PC-9 (cell line): Measurements from ENCODE around the gene SPEM2.

Source experiments
- EZH2 ChIP-seq: fragments of 200-600 bp; sonication (generic); IDR thresholded peaks from 2 replicates; pipeline ENCODE4 v1.8.0; 2017; ENCODE audit warnings: antibody characterized with exemption, low read depth
- TF ChIP-seq, protein P1 (sequence below): fragments of 200-600 bp; sonication (generic); conservative IDR thresholded peaks from 2 replicates; pipeline ENCODE4 v1.6.1; 2017; ENCODE audit warnings: mixed run types, antibody characterized with exemption, mild to moderate bottlenecking, moderate library complexity

DNA sequence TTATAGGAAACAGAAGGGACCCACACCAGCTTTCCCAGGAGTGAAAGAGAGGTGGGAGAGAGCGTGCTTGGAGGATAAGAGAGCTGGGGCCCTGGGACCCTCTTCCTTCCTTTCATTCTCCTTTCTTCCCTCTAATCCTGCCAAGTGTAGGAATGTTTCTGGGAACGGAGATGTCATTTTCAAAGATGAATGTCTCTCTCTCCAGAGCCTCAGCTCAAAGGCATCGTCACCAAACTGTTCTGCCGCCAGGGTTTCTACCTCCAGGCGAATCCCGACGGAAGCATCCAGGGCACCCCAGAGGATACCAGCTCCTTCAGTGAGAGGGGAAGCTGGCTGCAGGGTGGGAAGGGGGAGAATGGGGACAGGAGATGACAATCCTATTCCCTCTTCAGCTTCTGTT, 15.8 kb downstream of the SPEM2 start:
- TF ChIP-seq, protein P1, sequence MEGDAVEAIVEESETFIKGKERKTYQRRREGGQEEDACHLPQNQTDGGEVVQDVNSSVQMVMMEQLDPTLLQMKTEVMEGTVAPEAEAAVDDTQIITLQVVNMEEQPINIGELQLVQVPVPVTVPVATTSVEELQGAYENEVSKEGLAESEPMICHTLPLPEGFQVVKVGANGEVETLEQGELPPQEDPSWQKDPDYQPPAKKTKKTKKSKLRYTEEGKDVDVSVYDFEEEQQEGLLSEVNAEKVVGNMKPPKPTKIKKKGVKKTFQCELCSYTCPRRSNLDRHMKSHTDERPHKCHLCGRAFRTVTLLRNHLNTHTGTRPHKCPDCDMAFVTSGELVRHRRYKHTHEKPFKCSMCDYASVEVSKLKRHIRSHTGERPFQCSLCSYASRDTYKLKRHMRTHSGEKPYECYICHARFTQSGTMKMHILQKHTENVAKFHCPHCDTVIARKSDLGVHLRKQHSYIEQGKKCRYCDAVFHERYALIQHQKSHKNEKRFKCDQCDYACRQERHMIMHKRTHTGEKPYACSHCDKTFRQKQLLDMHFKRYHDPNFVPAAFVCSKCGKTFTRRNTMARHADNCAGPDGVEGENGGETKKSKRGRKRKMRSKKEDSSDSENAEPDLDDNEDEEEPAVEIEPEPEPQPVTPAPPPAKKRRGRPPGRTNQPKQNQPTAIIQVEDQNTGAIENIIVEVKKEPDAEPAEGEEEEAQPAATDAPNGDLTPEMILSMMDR = no peak
- no peak for TF ChIP-seq EZH2
